Lower leg skin (tissue), 3 donors: Measurements from ENCODE around the gene DYNLT5.

Experiments
- CTCF ChIP-seq, 3 donors: fragments of 450-650 bp; IDR thresholded peaks; one replicate each; pipeline ENCODE4 v1.5.1; 2016; ENCODE audit warnings: antibody characterized with exemption in 3 of 3, mild to moderate bottlenecking in 3 of 3, moderate library complexity in 2 of 3
- POLR2A ChIP-seq, 2 donors: fragments of 450-650 bp; IDR thresholded peaks; one replicate each; pipeline ENCODE4 v1.6.1; 2016 to 2017; ENCODE audit warnings: antibody characterized with exemption in 2 of 2, mild to moderate bottlenecking in 1 of 2, moderate library complexity in 1 of 2

DNA sequence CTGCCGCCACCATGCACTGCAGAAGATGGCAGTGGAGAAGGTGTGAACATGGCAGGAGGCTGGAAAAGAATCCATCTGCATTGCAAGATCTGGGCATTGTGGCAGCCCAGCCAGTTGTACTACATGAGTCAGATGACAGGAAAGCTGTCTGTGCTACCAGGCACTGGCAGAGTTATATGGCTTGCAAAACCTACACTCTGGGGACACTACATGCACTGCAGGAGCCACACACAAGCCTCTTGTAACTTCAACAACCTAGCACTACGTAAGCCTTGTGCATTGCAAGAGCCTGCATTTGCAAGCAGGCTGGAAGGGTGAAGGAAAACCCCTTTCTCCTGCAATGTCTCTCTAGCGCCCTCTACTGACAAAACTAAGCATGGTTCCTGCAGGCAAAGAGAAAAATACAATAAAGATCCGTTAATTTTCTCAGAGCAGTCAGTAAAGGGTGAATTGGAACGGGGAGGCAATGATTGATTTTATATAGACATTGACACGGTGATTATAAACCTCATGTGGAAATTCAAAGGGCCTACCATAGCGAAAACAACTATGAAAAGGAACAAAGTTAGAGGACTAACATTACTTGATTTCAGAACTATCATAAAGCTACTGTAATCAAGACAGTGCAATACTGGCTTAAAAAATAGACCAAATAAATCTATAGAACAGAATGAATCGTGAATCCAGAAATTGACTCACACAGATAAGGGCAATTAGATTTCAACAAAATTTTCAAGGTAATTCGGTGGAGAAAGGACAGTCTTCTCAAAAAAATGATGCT, 26.2 kb upstream of the DYNLT5 start:
- TF ChIP-seq CTCF (IDR thresholded peaks at IDR 0.05) (no peak), POLR2A (IDR thresholded peaks at IDR 0.05) (no peak)
